ENCODE results near the gene ISG20L2.

DNA sequence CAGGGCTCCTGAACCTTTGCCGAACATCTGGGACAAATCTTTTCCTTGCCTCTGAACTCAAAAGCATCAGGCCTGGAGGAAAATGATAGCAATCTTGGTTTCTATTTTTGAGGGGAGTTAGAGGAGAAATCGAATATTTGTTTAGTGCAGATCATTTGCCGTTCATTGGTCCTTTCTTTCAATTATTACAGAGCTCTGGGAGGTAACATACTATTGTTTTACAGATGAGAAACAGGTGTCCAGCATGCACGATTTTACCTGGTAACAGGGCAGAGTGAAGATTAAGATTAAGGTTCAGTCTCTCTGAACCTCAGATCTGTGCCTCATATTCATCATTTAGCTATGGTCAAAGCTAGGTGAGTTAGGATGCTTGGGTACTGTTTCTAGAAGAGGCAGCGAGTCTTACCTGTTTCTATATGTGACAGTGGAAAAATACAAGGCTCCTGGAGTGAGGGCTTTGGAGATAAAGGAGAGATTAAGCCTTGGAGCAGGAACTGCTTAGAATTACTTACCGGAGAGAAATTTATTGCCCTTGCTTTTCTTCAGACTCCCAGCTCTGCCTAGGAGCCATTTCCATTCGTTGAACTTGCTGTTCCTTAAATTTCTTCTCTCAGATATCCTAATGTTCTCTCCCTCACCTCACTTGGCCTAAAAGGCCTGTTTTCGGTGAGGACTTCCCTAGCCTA, 40.2 kb upstream of the ISG20L2 start:
- TF ChIP-seq CTCF (IDR thresholded peaks at IDR 0.05 in 2 of 3, conservative IDR thresholded peaks at IDR 0.05 in 1 of 3; ENCODE audit: borderline replicate concordance in 1 of 3, insufficient read depth in 1 of 3, low read depth in 2 of 3, low read length in 2 of 3) (no peak), SRF (IDR thresholded peaks at IDR 0.05; ENCODE audit: low read depth) (no peak), POLR2A (IDR thresholded peaks at IDR 0.05; ENCODE audit: borderline replicate concordance, extremely low read depth, insufficient read depth, insufficient read length) (no peak), TCF7L2 (IDR thresholded peaks at IDR 0.05; ENCODE audit: borderline replicate concordance, extremely low read depth, insufficient read depth, insufficient read length) (no peak), ZNF274 (IDR thresholded peaks at IDR 0.05; ENCODE audit: low read depth, low read length) (no peak), CEBPB (IDR thresholded peaks at IDR 0.05; ENCODE audit: low read depth) (no peak), EZH2phosphoT487 (IDR thresholded peaks at IDR 0.05; ENCODE audit: borderline replicate concordance) (no peak), RAD21 (IDR thresholded peaks at IDR 0.05; ENCODE audit: low read depth) (no peak), REST (IDR thresholded peaks at IDR 0.05; ENCODE audit: low read depth) (no peak), POLR2AphosphoS5 (IDR thresholded peaks at IDR 0.05; ENCODE audit: low read depth, low read length) (no peak), EGR1 (IDR thresholded peaks at IDR 0.05; ENCODE audit: low read depth) (no peak), ATF3 (IDR thresholded peaks at IDR 0.05) (no peak), ZFX (IDR thresholded peaks at IDR 0.05) (no peak)
- TF ChIP-seq, protein P1, sequence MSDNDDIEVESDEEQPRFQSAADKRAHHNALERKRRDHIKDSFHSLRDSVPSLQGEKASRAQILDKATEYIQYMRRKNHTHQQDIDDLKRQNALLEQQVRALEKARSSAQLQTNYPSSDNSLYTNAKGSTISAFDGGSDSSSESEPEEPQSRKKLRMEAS (IDR thresholded peaks at IDR 0.05): no peak

Measured in HCT116 (cell line).